NOMO-1 treated with dmso at 0.1 percent for 144 hours (cell line): ENCODE results near the gene ASB7.

Experiments
- DNase-seq: peaks from one replicate; lab custom pipeline; 2025; ENCODE audit not compliant: unreplicated experiment; lab: John Stamatoyannopoulos, UW

The ASB7 gene

GRCh38 chr15:100596792-100597191, 5.6 kb upstream of the ASB7 start:
- no peak for DNase-seq

GRCh38 chr15:100597862-100598261, 4.5 kb upstream of the ASB7 start:
- DNase-seq: no peak

GRCh38 chr15:100598655-100599054, 3.7 kb upstream of the ASB7 start:
- DNase-seq: no peak

- peak; percentile 3 for DNase-seq
These were observed 1.2 kb upstream of the ASB7 start for GRCh38 chr15:100601163-100601562.

GRCh38 chr15:100601617-100602063, 749 bp upstream of the ASB7 start:
- DNase-seq: no peak

- DNase-seq: peak; percentile 59
These were observed 519 bp downstream of the ASB7 start for GRCh38 chr15:100602823-100603393.

GRCh38 chr15:100612539-100612938, 10.2 kb downstream of the ASB7 start:
- peak; percentile 71 for DNase-seq

- DNase-seq: no peak
These were observed 10.8 kb downstream of the ASB7 start for GRCh38 chr15:100613208-100613607.

- no peak for DNase-seq
These were observed 11.9 kb downstream of the ASB7 start for GRCh38 chr15:100614336-100614735.

GRCh38 chr15:100614918-100615317, 12.5 kb downstream of the ASB7 start:
- DNase-seq: no peak

- DNase-seq: no peak
These were observed 13.4 kb downstream of the ASB7 start for GRCh38 chr15:100615801-100616200.

- no peak for DNase-seq
These were observed 14.3 kb downstream of the ASB7 start for GRCh38 chr15:100616700-100617099.

- no peak for DNase-seq
These were observed 20.9 kb downstream of the ASB7 start for GRCh38 chr15:100623301-100623700.

- peak; percentile 49 for DNase-seq
These were observed 25.5 kb downstream of the ASB7 start for GRCh38 chr15:100627789-100628395.

- no peak for DNase-seq
These were observed 26.4 kb downstream of the ASB7 start for GRCh38 chr15:100628746-100629145.

GRCh38 chr15:100631831-100632230, 29.4 kb downstream of the ASB7 start:
- DNase-seq: no peak

GRCh38 chr15:100633763-100634075, 31.3 kb downstream of the ASB7 start:
- DNase-seq: no peak

GRCh38 chr15:100635406-100636071, 33.1 kb downstream of the ASB7 start:
- DNase-seq: no peak

- DNase-seq: no peak
These were observed 35.9 kb downstream of the ASB7 start for GRCh38 chr15:100638177-100638730.

- DNase-seq: no peak
These were observed 40.0 kb downstream of the ASB7 start for GRCh38 chr15:100642213-100642949.

GRCh38 chr15:100642950-100643338, 40.6 kb downstream of the ASB7 start:
- no peak for DNase-seq

GRCh38 chr15:100645671-100646070, 43.3 kb downstream of the ASB7 start:
- no peak for DNase-seq
